Activated CD8-positive, alpha-beta T cell treated with anti-CD3 and anti-CD28 coated beads for 36 hours (primary cell): ENCODE data around the gene SLC25A42. TPM values are rescaled to one million over a fixed set of nuclear protein-coding genes. Genes with fewer than 3 reads are reported as not detected.

Source experiments
- ATAC-seq: fragments of 200-7000 bp; cut with Tn5 transposase; one replicate; pipeline ENCODE4 v1.10.0; 2021; ENCODE audit warnings: mild to moderate bottlenecking, moderate library complexity
- CTCF ChIA-PET: fragments of 350-600 bp; sonication (Branson Sonifier 250); formaldehyde crosslinking; loops from one replicate; lab custom pipeline; 2021; ENCODE audit warnings: antibody characterized with exemption; lab: Charles Lee
- POLR2A ChIA-PET: fragments of 350-600 bp; sonication (Branson Sonifier 250); formaldehyde crosslinking; loops from one replicate; lab custom pipeline; 2021; ENCODE audit warnings: antibody characterized with exemption; lab: Charles Lee
- DNase-seq: peaks from one replicate; pipeline ENCODE4 v3.0.0-alpha.2; 2020
- H3K27ac Mint-ChIP-seq: one replicate; pipeline ENCODE4 v1.8.0; 2021; ENCODE audit warnings: mild to moderate bottlenecking, mixed read lengths
- H3K27me3 Mint-ChIP-seq: one replicate; pipeline ENCODE4 v1.8.0; 2021; ENCODE audit warnings: mixed read lengths
- H3K36me3 Mint-ChIP-seq: one replicate; pipeline ENCODE4 v1.8.0; 2021; ENCODE audit warnings: low read depth, mixed read lengths
- H3K4me1 Mint-ChIP-seq: one replicate; pipeline ENCODE4 v1.8.0; 2021; ENCODE audit warnings: low read depth, mixed read lengths
- H3K4me3 Mint-ChIP-seq: one replicate; pipeline ENCODE4 v1.8.0; 2021; ENCODE audit warnings: mild to moderate bottlenecking, moderate library complexity, mixed read lengths
- H3K9me3 Mint-ChIP-seq: one replicate; pipeline ENCODE4 v1.8.0; 2021; ENCODE audit warnings: mixed read lengths
- CTCF ChIP-seq: fragments of 200-600 bp; IDR thresholded peaks from one replicate; pipeline ENCODE4 v1.8.0; 2022; ENCODE audit warnings: antibody characterized with exemption, mild to moderate bottlenecking
- intact Hi-C: fragments of 100-400 bp; cut with micrococcal nuclease; formaldehyde crosslinking; loops from one replicate; pipeline ENCODE4 v1.10.0; 2022
- total RNA-seq, 2 experiments: library from RNA; stranded (reverse); gene quantifications; one replicate each; pipeline ENCODE4 v1.2.3, GENCODE V29; 2021

Gene SLC25A42
- total RNA-seq, 2 experiments from 2014 or later = 10.9 to 11.1 TPM

GRCh38 chr19:19095691-19096090 is 31.9 kb downstream of the SLC25A42 start:
- ChIA-PET CTCF (no interaction called here), POLR2A (no interaction called here)
- intact Hi-C loops = no loop called here
- ATAC-seq (no peak), DNase-seq (no peak)
- Mint-ChIP-seq H3K27ac (no peak overlapping the region), H3K27me3 (no peaks in the 10 kb centered on the region), H3K9me3 (no peaks in the 10 kb centered on the region), H3K36me3 (no peaks in the 10 kb centered on the region), H3K4me1 (no peaks in the 10 kb centered on the region), H3K4me3 (no peak overlapping the region)
- no peak for TF ChIP-seq CTCF

GRCh38 chr19:19096641-19097627 is 33.1 kb downstream of the SLC25A42 start:
- Mint-ChIP-seq H3K4me3 (no peak overlapping the region), H3K9me3 (no peaks in the 10 kb centered on the region), H3K27me3 (no peaks in the 10 kb centered on the region), H3K27ac (no peak overlapping the region), H3K36me3 (no peaks in the 10 kb centered on the region), H3K4me1 (no peaks in the 10 kb centered on the region)
- intact Hi-C loops = no loop called here
- DNase-seq = no peak
- ChIA-PET CTCF (interaction anchor here (0.7 kb wide), 1 partner anchor 19 kb away, joined by 3 read pairs; no protein-coding TSS in a partner anchor), POLR2A (interaction anchor here (0.7 kb wide), 1 partner anchor 135 kb away, joined by 3 read pairs; no protein-coding TSS in a partner anchor)
- ATAC-seq = no peak
- no peak for TF ChIP-seq CTCF

GRCh38 chr19:19098084-19098702 is 34.4 kb downstream of the SLC25A42 start:
- ATAC-seq (no peak), DNase-seq (no peak)
- no peak overlapping the region for H3K27ac Mint-ChIP-seq
- H3K36me3 Mint-ChIP-seq = no peaks in the 10 kb centered on the region
- no peaks in the 10 kb centered on the region for H3K4me1 Mint-ChIP-seq
- intact Hi-C loops = no loop called here
- H3K4me3 Mint-ChIP-seq = no peak overlapping the region
- ChIA-PET CTCF (interaction anchor here (0.7 kb wide), 1 partner anchor 17 kb away, joined by 3 read pairs; no protein-coding TSS in a partner anchor), POLR2A (interaction anchor here (1.3 kb wide), 1 partner anchor 24 kb away, joined by 3 read pairs; no protein-coding TSS in a partner anchor)
- H3K9me3 Mint-ChIP-seq = no peaks in the 10 kb centered on the region
- no peak for TF ChIP-seq CTCF
- H3K27me3 Mint-ChIP-seq = no peaks in the 10 kb centered on the region

- POLR2A ChIA-PET = interaction anchor here (1.3 kb wide), 1 partner anchor 24 kb away, joined by 3 read pairs; no protein-coding TSS in a partner anchor
- DNase-seq (no peak), ATAC-seq (no peak)
- no peaks in the 10 kb centered on the region for H3K27me3 Mint-ChIP-seq
- TF ChIP-seq CTCF = no peak
- CTCF ChIA-PET = no interaction called here
- no peaks in the 10 kb centered on the region for H3K36me3 Mint-ChIP-seq
- intact Hi-C loops = no loop called here
- H3K27ac Mint-ChIP-seq = no peak overlapping the region
- H3K4me3 Mint-ChIP-seq = no peak overlapping the region
- H3K9me3 Mint-ChIP-seq = no peaks in the 10 kb centered on the region
- no peaks in the 10 kb centered on the region for H3K4me1 Mint-ChIP-seq
These were observed 35.2 kb downstream of the SLC25A42 start for GRCh38 chr19:19098703-19099632.
